NCI-H345 treated with DMSO at 0.1 percent for 48 hours (cell line): ENCODE measurements around the gene TCF3.
"Not testable (repeated sequence)": the region's sequence is repeated elsewhere in the genome, so short reads cannot be mapped to it uniquely, and the experiment has no call there.

ENCODE experiments used
- DNase-seq: peaks from one replicate; lab custom pipeline; 2025; ENCODE audit not compliant: unreplicated experiment; lab: John Stamatoyannopoulos, UW

TCF3 gene

DNA sequence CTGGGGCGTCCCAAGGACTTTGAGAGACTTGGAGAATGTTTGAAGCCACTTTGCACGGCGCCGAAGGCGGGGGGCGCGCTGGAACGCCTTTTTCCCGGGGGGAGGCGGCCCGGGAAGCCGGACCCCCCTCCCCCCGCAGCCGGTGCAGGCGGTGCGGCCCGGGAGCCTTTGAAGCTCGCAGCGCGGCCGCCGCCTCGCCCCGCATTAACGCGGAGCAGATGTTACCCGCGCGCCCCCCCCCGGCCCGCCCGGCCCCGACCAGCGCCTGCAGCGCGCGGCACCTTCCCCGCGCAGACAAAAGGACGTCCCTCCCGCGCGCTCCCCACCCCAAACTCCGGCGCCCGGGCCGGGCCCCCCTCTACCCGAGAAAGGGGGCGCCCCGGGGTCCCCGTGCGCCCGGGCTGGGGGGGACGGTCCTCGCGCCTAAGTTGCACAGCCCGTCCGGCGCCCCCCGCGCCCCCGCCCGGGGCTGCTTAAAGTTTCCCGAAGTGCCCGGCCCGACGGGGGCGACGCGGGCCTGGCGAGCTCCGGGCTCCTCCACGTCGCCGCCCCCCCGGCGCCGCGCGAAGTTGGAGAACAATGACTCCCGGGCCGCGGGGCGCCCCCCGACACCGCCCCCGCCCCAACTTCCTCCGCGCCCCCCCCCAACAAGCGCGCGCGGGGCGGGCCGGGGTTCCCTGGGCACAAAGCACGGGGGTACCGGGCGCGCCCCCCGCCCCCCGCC is 685 bp downstream of the TCF3 start:
- no peak for DNase-seq

DNA sequence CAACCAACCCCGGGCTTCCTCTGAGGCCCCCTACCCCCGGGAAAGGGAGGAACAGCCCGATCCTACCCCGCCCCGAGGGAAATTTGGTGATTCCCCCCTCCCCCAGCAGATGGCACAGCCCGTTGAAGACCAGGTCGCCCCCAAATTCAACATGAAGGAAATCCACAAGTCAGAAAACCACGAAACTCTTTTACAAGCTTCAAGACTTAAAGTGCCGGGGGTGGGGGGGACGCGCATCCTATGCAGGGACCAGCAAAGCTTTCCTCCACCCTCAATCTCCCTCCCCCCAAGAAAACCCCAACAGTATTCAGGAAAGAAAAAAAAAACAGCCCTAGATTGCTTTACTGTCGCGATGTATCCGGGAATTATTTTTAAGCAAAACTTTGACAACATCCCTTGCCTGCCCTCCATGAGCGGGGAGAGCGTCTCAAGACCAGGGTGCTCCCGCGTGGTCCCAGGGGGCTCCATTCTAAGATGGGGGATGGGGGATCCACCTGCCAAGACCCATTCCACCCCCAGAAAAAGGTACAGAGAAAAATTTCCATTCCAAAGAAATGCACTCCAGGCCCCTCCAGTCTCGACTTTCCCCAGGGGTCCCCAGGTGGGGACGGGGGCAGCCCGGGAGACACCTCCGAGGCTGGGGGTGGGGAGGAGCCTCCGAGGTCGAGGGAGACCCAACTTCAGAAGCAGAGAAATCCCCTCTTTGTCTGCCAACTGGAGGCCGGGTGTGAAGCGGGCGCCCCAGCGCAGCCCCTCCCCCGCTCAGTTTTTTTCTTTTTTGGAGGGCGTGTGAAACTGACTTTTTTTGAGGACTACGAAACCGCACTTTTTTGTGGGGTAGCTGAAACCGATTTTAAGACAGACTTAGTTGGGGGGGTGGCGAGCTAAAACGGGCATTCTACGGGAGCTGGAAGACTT is 1.5 kb downstream of the TCF3 start:
- no peak for DNase-seq

DNA sequence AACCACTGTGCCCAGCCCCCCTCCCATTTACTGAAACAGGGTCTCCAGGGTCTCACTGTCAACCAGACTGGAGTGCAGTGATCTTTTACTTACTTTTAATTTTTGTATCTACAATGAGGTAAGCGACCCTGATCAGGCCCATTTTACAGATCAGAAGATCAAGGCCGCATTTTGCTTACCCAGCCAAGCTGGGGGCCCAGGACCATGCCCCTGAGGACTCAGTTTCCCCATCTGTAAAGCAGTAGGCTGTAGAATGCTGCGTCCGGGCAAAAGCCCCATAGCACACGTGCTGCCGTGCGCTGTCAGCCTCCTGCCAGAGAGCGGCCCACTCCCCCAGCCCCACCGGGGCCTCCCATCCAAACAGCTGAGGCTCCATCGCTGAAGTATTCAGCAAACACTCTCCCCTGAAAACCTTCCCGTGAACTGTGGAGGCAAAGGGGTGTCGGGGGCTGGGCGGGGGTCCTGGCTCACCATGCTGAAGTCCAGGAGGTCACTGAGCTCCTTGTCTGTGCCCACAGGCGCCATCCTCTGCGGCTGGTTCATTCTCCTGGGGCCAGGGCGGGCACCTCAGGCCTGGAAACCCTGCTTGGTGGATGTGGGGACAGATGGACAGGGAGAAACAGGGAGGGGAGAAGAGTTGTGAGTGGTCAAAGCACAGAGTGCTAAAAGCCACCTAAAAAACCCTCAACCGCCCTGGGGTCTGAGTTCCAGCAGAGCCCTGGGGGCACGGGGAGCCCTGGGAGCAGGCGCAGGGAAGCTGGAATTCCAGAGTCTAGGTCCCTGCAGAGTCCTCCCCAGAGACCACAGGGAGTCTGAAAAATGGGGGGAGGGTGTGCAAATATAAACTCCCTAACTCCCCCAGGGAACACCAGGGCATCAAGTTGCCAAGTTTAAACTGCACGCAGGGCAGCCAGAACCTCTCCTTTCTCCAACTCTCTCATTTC is 2.4 kb downstream of the TCF3 start:
- DNase-seq: no peak

DNA sequence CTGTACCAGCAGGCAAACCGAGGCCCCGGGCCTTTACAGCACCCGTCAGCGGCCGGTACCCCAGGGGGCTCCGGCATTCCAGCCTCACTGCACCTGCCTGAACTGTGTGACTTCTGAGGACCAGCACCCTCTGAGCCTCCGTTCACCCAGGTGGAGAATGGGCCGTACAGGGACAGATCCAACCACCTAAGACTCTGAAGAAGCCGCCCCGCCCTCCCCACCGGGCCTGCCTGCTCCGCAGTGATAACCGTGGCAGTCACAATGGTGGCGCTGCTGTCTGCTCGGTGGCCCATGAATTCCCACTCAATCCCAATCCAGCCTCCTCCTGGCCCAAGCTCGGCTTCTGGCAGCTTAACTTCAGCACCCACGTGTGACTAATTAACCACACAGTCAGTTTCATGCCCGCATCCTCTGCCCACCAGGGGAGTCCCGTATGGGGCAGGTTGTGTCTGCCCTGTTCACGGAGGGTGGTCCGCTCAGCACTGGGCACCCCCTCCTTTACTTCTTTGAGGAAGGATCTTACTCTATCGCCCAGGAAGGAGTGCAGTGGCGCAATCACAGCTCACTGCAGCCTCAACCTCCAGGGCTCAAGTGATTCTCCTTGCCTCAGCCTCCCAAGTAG is 3.4 kb downstream of the TCF3 start:
- no peak for DNase-seq

DNA sequence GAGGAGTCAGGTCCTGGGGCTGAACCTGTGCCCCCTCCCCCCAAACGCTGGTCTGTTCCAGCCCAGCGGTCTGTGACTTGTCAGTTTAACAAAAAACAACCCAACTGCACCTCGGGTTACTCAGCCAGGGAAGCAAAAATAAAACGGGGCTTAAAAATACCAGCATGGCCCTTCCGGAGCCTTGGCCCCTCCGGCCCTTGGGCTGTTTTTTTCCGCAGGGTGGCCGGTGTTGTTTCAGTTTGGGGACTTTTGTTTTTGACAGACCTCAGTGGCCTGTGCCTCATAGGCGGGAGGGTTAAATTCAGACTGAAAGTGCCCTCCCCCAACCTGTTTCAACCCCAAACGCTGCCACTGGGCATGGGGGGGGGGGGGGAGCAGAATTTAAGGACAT is 4.0 kb downstream of the TCF3 start:
- no peak for DNase-seq

DNA sequence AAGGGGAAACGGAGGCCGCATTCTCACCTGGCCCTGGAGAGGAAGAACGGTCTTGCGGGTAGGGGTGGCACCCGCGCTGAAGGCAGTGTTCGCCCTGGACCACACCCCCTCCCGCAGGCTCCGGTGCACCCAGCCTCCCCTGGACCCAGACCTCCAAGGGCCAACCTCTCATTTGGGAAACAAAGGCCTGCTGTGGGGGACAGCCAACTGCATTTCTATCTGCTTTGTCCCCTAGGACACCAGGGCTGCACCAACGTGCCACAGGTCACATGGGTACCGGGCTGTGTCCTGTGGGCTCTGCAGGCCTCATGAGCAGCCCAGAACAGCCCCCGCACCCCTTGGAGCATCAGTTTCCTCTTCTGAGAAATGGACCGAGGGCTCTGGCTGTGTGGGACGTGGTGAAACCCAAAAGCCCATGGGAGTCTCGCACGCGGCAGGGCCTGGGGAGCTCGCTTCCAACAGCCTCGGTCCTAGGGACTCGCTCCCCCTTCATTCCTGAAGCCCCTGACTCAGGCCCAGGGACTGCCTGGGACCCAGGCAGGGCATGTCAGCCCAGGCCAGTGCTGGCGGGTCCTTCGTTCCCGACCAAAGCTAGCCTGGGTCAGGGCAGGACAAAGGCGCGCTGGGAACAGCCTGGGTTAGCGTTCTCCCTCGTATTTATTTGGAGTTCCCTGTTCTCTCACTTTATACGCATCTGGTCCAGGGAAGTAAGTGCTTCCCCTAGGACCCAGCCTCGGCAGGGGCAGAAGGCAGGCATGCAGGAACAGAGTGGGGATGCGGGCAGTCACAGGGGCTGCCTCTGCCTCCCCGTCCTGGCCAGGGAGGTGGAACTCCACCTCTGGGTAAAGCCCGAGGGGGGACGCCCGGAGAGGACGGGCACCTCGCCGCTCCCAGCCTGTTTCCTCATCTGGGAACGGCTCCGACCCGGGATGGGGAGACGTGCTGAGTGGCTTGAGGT is 4.6 kb downstream of the TCF3 start:
- no peak for DNase-seq

DNA sequence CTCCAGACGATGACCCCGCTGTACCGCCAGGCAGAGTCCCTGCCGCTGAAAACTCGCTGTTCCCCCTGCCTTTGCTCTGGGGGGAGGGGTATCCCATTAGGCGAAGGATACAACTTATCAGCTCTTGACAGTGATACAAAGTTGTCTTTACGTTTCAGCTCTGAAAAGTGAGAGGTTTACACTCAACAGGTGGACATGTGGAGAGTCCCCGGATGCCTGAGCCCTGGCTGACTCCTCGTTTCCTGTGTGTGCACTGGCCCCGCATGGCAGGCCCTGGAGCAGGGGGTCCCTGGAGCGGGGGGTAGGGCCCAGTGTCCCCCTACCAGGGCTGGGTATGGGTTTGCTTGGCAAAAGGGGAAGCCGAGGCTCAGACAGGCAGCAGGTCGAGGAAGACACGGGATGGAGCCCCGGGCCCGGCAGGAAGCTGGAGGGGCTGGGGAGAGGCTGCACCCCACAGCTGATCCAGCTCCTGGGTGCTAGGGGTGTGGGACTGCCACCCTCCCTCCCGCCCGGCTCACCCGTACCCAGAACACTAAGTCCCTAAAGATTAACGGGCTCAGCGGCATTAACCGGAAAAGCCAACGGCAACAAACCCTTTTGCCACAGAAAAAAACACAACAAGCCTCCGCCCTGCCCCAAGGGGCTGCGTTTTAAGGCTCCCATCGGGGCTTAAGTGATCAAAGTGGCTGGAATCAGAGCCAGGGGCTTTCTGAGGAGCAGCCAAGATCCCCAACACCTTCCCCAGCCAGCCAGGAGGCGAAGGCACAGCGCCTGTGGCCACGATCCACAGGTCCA is 5.6 kb downstream of the TCF3 start:
- no peak for DNase-seq

DNA sequence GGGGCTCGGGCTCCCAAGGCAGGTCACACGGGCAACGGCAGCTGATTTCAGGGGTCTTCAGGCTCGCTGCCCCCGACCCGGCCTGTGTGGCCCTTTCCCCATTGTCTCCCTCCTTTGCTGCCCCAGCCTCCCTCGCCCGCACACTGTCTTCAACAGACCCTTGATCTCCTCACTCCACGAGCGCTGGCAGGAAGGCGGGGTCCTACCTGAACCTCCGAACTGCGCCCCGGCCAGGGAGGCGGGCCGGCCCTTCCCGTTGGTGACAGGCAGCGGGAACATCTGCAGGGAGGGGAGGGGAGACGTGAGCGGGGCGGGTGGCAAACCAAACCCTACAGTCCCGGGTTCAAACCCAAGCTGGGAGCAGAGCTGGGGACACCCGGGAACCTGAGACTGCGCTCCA is 6.3 kb downstream of the TCF3 start:
- no peak for DNase-seq

DNA sequence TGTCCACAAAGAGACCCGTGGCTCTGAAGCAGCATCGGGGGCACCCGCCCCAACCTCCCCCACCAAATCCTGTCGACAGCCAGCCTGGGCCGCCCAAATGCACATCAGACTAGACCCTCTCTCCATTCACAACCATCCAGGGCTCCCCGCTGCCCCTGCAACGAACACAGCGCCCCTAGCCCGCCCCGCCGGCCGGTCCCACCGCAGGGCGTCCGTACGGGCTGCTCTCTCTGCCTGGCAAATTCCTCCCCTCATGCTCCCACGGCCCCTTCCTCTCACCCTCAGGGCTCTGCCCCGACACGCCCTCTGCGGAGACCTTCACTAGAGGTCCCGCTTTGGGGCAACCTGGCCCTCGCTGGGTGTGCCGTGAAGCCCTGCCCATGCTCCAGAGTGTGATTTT is 7.1 kb downstream of the TCF3 start:
- DNase-seq: no peak

DNA sequence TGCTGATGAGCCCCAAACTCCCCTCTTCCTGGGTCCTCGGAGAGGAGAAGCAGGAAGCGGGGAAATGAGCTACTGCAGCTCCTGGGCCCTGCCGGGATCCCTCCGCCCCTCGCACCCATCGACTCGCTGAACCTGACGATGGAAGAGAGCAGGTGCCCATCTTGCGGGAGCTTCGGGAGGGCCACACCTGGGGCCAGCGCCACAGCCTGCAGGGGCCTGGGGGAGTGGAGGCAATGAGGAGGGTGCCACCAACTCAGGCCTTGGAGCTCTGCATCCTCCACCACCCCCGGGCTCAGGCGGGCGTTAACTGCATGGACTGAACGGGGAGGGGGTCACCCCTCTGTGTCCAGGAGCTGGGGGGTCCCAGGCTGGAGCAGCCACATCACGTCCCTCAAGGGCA is 8.3 kb downstream of the TCF3 start:
- DNase-seq: no peak

DNA sequence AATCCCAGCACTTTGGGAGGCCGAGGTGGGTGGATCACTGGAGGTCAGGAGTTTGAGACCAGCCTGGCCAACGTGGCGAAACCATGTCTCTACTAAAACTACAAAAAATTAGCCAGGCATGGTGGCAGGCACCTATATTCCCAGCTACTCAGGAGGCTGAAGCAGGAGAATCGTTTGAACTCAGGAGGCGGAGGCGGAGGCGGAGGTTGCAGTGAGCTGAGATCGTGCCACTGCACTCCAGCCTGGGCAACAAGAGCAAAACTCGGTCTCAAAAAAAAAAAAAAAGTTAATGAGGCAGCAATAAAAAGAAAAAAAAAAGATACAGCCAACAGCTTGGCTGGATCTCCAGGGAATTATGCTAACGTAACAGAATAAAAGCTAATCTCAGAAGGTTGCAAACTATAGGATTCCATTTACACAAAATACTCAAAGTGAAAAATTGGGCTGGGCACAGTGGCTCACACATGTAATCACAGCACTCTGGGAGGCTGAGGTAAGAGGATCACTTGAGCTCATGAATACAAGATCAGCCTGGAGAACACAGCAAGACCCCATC is 11.4 kb downstream of the TCF3 start:
- DNase-seq: not testable (repeated sequence)

DNA sequence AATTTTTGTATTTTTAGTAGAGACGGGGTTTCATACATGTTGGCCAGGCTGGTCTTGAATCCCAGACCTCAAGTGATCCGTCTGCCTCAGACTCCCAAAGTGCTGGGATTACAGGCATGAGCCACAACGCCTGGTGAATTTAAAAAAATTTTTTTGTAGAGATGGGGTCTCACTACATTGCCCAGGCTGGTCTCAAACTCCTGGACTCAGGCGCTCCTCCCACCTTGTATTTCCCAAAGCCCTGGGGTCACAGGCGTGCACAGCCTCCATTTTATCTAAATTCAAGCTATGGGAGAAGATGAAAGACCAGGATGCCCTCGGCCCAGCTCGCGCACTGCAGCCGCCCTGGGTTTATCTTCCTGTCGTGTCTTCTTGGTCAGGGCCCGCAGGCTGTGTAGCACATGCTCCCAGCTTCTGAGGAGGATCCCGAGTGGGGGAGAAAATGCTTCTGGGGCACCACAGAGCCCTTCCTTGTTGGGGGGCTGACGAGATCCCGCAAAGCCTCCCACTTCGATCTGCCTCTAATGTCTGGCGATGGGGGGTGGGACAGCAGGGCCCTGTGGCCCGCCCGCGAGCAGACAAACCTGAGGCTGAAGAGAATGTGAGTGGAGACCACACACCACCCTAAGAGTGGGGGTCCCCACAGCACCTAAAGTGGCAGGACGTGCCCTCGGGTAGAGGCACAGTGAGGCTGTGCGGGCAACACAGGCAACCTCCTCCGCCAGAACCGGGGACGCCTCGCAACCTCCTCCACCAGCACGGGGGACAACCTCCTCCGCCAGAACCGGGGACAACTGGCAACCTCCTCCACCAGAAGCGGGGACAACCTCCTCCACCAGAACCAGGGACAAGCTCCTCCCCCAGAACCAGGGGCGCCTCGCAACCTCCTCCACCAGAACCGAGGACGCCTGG is 15.8 kb downstream of the TCF3 start:
- no peak for DNase-seq

DNA sequence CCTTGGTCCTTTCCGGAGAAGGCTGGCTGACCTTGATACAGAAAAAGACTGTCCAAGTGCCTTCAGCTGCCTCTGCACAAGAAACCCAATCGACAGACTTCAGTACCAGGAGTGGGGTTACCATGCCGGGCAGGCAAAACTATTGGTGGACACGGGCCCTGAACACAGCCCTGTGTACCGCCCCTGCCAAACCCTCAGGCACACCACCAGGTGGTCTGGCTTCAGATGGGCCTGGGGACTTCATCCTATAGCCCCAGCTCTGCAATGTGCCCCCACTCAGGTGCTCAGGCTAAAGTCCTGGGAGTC is 17.5 kb downstream of the TCF3 start:
- no peak for DNase-seq

DNA sequence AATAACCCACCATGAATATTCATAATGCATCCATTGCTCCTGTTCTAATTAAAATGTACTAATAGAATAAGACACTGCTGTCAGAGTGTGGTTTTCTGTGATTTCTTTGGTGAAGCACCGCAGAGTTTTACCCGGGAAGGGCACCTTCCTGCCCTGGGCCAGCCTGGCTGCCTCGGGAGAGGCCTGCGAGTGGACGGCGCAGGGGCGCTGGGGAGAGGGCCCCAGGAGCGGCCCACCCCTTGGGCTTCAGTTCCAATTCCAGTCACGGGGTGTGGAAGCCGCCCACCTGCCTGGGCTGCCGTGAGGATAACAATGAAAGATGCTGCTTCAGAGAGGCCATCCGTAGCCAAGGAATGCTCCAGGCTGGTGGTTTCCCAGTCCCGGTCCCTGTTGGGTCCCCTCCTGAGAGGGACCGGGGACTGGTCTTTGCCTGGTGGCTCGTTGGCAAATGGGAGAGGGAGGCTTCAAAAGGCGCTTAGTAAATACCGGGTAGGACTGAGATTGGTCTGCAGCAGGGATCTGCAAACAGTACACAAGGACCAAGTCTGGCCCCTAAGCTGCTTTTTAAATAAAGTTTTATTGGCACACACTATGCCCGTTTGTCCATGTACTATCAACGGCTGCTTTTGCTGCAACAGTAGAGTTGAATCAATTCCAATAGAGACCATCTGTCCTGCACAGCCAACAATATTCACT is 18.0 kb downstream of the TCF3 start:
- no peak for DNase-seq

DNA sequence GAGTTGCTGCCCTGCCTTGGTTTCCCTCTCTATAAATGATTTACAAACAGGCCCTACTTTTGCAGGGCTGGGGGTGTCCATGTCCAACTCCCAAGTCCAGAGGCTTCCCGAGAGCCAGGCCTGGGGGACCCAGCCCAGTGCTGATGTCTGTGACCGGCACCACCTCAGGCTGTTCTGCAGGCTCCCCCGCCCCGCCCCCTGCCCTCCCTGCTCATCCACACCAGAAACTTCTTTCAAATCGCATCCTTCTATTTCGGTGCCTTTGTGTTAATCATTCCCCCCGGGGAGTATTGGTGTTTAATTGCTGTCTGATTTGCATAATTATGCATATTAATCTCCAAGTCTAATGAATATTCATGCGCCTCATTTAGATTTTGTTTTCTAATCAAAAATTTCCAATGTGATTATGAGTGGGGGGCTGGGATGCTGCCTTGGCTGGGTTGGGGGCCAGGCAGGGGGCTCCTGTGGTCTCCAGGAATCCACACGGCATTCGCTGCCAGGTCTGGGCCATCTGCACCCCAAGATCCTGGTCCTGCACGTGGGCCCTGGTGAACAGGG is 19.1 kb downstream of the TCF3 start:
- no peak for DNase-seq

DNA sequence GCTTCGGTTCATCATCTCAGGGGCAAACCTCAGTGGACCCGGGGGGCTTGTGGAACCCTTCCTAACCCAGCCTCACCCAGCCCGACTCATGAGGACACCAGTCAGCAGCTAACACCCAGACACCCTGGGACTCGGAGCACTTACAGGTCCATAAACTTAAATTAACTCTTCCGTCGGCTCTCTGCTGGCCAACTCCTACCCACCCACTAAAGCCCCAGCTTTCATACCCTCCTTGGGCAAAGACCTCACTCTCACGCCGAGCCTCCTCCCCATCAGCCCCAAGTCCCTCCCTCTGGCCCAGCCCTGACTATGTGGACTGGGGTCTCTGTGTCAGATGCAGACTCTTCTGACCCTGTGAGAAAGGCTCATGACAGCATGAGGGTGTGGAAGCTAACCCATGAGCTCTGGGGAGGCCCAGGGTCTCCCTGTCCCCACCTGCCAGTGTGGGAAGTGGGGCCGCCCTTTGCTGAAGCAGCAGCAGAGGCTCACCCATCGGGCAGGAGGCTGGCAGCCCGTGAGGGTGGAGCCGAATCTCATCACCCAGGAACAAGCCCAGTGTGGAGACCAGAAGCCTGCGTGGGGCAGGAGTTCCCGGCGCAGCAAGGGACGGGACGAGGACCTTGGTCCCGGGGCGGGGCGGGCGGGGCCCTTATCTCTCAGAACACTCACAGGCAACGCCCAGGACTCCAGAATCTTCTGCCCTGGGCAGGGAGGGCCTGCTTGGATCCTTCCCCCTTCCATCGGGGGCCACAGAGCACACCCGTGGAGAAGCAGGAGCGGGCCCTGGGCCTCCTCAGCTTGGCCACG is 19.8 kb downstream of the TCF3 start:
- DNase-seq: no peak
